ENCODE measurements around the gene TWNK. TPM values are rescaled to one million over a fixed set of nuclear protein-coding genes. Genes with fewer than 3 reads are reported as not detected.
A peak's percentile ranks its signal among the peaks of the same experiment; 100 is the strongest.

TWNK gene
- total and polyA plus RNA-seq, 2 of the 4 experiments (the other 2 are of a cell fraction) = 7.7 to 8.8 TPM

- no peak for TF ChIP-seq NFE2L2 (IDR thresholded peaks at IDR 0.05; ENCODE audit: low read depth, low read length)
- TF ChIP-seq SMC3 (IDR thresholded peaks at IDR 0.05; ENCODE audit: low read depth, low read length) = peak; percentile 89
- peak; percentile 77 for TF ChIP-seq RAD21 (IDR thresholded peaks at IDR 0.05; ENCODE audit: low read length)
- TF ChIP-seq, protein P1, sequence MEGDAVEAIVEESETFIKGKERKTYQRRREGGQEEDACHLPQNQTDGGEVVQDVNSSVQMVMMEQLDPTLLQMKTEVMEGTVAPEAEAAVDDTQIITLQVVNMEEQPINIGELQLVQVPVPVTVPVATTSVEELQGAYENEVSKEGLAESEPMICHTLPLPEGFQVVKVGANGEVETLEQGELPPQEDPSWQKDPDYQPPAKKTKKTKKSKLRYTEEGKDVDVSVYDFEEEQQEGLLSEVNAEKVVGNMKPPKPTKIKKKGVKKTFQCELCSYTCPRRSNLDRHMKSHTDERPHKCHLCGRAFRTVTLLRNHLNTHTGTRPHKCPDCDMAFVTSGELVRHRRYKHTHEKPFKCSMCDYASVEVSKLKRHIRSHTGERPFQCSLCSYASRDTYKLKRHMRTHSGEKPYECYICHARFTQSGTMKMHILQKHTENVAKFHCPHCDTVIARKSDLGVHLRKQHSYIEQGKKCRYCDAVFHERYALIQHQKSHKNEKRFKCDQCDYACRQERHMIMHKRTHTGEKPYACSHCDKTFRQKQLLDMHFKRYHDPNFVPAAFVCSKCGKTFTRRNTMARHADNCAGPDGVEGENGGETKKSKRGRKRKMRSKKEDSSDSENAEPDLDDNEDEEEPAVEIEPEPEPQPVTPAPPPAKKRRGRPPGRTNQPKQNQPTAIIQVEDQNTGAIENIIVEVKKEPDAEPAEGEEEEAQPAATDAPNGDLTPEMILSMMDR (conservative IDR thresholded peaks at IDR 0.05; ENCODE audit: low read depth, low read length) = peak; percentile 89
- POLR2A ChIA-PET (ENCODE audit: unreplicated experiment) = no interaction called here
- Histone ChIP-seq H3K79me1 (ENCODE audit: low read depth in 1 of 2, low read length in 2 of 2) (peaks cover 23 to 34% of the 10 kb centered on the region in 2 experiments), H2AK5ac (ENCODE audit: low read depth, low read length) (no peak overlapping the region; the same call in 1 of the 2 replicates), H3K4me3 (ENCODE audit: insufficient read depth, low read depth, low read length) (no peak overlapping the region), H2AFZ (replicated peaks; ENCODE audit: low read length, poor library complexity) (peak overlapping the region; percentile 6), H3K14ac (replicated peaks; ENCODE audit: low read depth, low read length) (no peak overlapping the region), H2AK9ac (replicated peaks; ENCODE audit: low read depth, low read length, poor library complexity) (no peak overlapping the region), H4K91ac (ENCODE audit: insufficient read depth, low read depth, low read length) (no peak overlapping the region), H4K5ac (ENCODE audit: low read depth, low read length) (no peak overlapping the region), H3K4me1 (ENCODE audit: control insufficient read depth, insufficient read depth, low read length) (peaks cover 11% of the 10 kb centered on the region), H2BK120ac (ENCODE audit: low read depth, low read length) (no peak overlapping the region), H3K9me1 (ENCODE audit: insufficient read depth, low read length) (peaks cover 4% of the 10 kb centered on the region; the same call in 1 of the 2 replicates), H2BK15ac (ENCODE audit: low read depth, low read length) (no peak overlapping the region), H2BK5ac (ENCODE audit: low read depth, low read length, poor library complexity, severe bottlenecking) (no peak overlapping the region), H3K9ac (ENCODE audit: low read depth, low read length) (no peak overlapping the region), H3K36me3 (ENCODE audit: control insufficient read depth, insufficient read depth, low read length) (peaks cover 24% of the 10 kb centered on the region), H3K27me3 (ENCODE audit: control insufficient read depth, insufficient read depth, low read length) (no peaks in the 10 kb centered on the region), H4K8ac (ENCODE audit: low read depth in 2 of 2, low read length in 2 of 2) (no peak overlapping the region), H3K4me2 (ENCODE audit: low read depth, low read length) (no peak overlapping the region), H3K56ac (ENCODE audit: extremely low read depth, insufficient read depth, low read length) (no peak overlapping the region), H3K23ac (ENCODE audit: low read depth, low read length) (no peak overlapping the region), H3K4ac (ENCODE audit: low read depth, low read length) (no peak overlapping the region), H2BK20ac (ENCODE audit: low read depth, low read length) (no peak overlapping the region), H3K27ac (ENCODE audit: insufficient read depth, low read length) (no peak overlapping the region), H4K20me1 (ENCODE audit: insufficient read depth, low read length) (peaks cover 4% of the 10 kb centered on the region; the same call in 1 of the 2 replicates), H3K9me3 (ENCODE audit: control insufficient read depth, insufficient read depth, low read length) (no peaks in the 10 kb centered on the region), H3K18ac (ENCODE audit: low read depth, low read length) (no peak overlapping the region)
- dilution Hi-C loops (cut with HindIII; ENCODE audit: low sequenced_read_pairs, unreplicated experiment) = no loop called here
- no TSS peak for BruUV-seq (replicated peaks)
- DNase-seq (peak; percentile 45), ATAC-seq (ENCODE audit: low read depth) (no peak)
- intact Hi-C loops (cut with micrococcal nuclease) = loop anchor here (1.0 kb wide), 1 partner anchor 19 kb away; no protein-coding TSS in a partner anchor
- CTCF ChIA-PET = interaction anchor here (0.7 to 2.9 kb wide), 3 partner anchors 13 to 25 kb away, joined by 3 to 18 read pairs (median 4); no protein-coding TSS in a partner anchor
- in situ Hi-C loops (cut with MboI; ENCODE audit: low sequenced_read_pairs) = no loop called here
- 62% methylated on average over 3 of the region's 10 CpGs; no CpG with 5 or more reads in 1 of the 2 experiments for WGBS, 2 experiments (ENCODE audit: extremely low coverage in 2 of 2, insufficient read length in 1 of 2)
Observed at GRCh38 chr10:100993986-100994708, 6.8 kb downstream of the TWNK start.
